Hepatocyte (in vitro differentiated cells): Measurements from ENCODE around the gene NOL11.

Source experiments
- CTCF ChIP-seq: fragments of 200-600 bp; sonication (generic); IDR thresholded peaks from 2 replicates; pipeline ENCODE4 v1.5.1; 2016; ENCODE audit warnings: antibody characterized with exemption, mild to moderate bottlenecking; ENCODE audit not compliant: poor library complexity
- EZH2 ChIP-seq: fragments of 200-600 bp; sonication (generic); IDR thresholded peaks from 2 replicates; pipeline ENCODE4 v1.6.1; 2016; ENCODE audit warnings: antibody characterized with exemption, mild to moderate bottlenecking, borderline replicate concordance
- EZH2phosphoT487 ChIP-seq: fragments of 200-600 bp; sonication (generic); IDR thresholded peaks from one replicate; pipeline ENCODE4 v1.6.1; 2018; ENCODE audit warnings: antibody characterized with exemption, mild to moderate bottlenecking, low read depth, moderate library complexity; ENCODE audit not compliant: unreplicated experiment, severe bottlenecking

- no peak for TF ChIP-seq CTCF
- TF ChIP-seq EZH2phosphoT487: no peak
- TF ChIP-seq EZH2: no peak
Observed at GRCh38 chr17:67696853-67697498, 20.8 kb upstream of the NOL11 start.
